Esophagus squamous epithelium (tissue), 5 donors: ENCODE measurements around the gene FGF1. TPM values are rescaled to one million over a fixed set of nuclear protein-coding genes. Genes with fewer than 3 reads are reported as not detected.

Experiments used
- DNase-seq: peaks from one replicate; lab custom pipeline; 2025; lab: John Stamatoyannopoulos, UW
- H3K27ac ChIP-seq, 4 donors: fragments of 200-600 bp; sonication (generic); one replicate each; pipeline ENCODE4 v1.5.1; 2016 to 2019; ENCODE audit warnings: mild to moderate bottlenecking in 1 of 4
- H3K27me3 ChIP-seq, 4 donors: fragments of 200-600 bp; sonication (generic); 1 replicate in 3 of 4; 2 replicates in 1 of 4; pipeline versions ENCODE4 v1.5.1 to v1.6.0; 2017 to 2021; ENCODE audit warnings: antibody characterized with exemption in 1 of 4
- H3K36me3 ChIP-seq, 3 donors: fragments of 200-600 bp; sonication (generic); one replicate each; pipeline ENCODE4 v1.5.1; 2016 to 2019
- H3K4me1 ChIP-seq, 3 donors: fragments of 200-600 bp; sonication (generic); one replicate each; pipeline ENCODE4 v1.5.1; 2017 to 2019
- H3K4me3 ChIP-seq, 4 donors: fragments of 200-600 bp; sonication (generic); 1 replicate in 3 of 4; 2 replicates in 1 of 4; pipeline ENCODE4 v1.5.1; 2016 to 2019; ENCODE audit warnings: mild to moderate bottlenecking in 2 of 4, moderate library complexity in 1 of 4
- H3K9me3 ChIP-seq, 3 donors: fragments of 200-600 bp; sonication (generic); one replicate each; pipeline ENCODE4 v1.5.1; 2016 to 2019
- POLR2A ChIP-seq, 4 donors: fragments of 450-650 bp; IDR thresholded peaks; one replicate each; pipeline ENCODE4 v1.6.1; 2017; ENCODE audit warnings: antibody characterized with exemption in 4 of 4, mild to moderate bottlenecking in 4 of 4, moderate library complexity in 3 of 4
- WGBS, 2 donors: methylation state at CpG; one replicate each; pipeline ENCODE4 v1.1.5; 2018; 5-methylcytosine and 5-hydroxymethylcytosine counted together
- intact Hi-C: fragments of 100-400 bp; cut with DNase I; formaldehyde crosslinking; loops from one replicate; pipeline ENCODE4 v1.15.0; 2022
- total RNA-seq, 4 donors: library from RNA; depleted of rRNA; stranded (reverse); fragments of >200 nt; gene quantifications; one replicate each; pipeline ENCODE4 v1.1.0, GENCODE V29; 2016
- TF ChIP-seq, protein P1 (sequence below), 6 experiments: fragments of 450-650 bp in 4 of 6; fragments of 200-600 bp in 2 of 6; sonication (generic) in 2 of 6; IDR thresholded peaks; one replicate each; pipeline ENCODE4 v1.5.1; 2016 to 2019; ENCODE audit warnings: antibody characterized with exemption in 6 of 6, mild to moderate bottlenecking in 4 of 6, moderate library complexity in 4 of 6
- donor health status: DM: yes; HTN: yes; CAD: no.

FGF1 gene
- total RNA-seq, 4 donors from 2014 or later, result 0.38 to 2.4 (median 1.6) TPM; not detected in 1

DNA sequence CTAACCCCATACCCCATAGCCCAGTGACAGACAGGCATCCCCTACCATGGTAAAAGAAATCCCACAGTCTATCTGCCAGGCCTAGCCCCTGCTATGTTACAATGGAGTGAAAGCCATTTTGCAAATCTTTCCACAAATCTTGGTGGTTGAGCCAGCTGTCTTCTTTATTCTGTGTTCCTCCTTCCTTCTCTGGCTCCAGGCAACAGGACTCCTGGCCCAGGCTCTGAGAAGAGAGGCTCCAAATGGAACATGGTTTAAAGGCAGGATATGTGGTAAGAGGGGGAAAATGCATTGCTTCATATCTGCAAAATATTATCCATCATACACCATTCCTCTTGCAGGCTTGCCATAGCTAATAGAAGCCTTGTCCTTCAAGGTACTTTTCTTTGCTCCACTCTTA, 25.2 kb downstream of the FGF1 start:
- H3K36me3 ChIP-seq, result no peaks in the 10 kb centered on the region
- no peaks in the 10 kb centered on the region for H3K27me3 ChIP-seq
- DNase-seq, result no peak
- intact Hi-C loops, result no loop called here
- TF ChIP-seq, protein P1, sequence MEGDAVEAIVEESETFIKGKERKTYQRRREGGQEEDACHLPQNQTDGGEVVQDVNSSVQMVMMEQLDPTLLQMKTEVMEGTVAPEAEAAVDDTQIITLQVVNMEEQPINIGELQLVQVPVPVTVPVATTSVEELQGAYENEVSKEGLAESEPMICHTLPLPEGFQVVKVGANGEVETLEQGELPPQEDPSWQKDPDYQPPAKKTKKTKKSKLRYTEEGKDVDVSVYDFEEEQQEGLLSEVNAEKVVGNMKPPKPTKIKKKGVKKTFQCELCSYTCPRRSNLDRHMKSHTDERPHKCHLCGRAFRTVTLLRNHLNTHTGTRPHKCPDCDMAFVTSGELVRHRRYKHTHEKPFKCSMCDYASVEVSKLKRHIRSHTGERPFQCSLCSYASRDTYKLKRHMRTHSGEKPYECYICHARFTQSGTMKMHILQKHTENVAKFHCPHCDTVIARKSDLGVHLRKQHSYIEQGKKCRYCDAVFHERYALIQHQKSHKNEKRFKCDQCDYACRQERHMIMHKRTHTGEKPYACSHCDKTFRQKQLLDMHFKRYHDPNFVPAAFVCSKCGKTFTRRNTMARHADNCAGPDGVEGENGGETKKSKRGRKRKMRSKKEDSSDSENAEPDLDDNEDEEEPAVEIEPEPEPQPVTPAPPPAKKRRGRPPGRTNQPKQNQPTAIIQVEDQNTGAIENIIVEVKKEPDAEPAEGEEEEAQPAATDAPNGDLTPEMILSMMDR (IDR thresholded peaks at IDR 0.05), result no peak
- no peak for TF ChIP-seq POLR2A (IDR thresholded peaks at IDR 0.05)
- H3K4me3 ChIP-seq, result no peak overlapping the region
- H3K27ac ChIP-seq, result peak overlapping the region in 1 of 4 donors; percentile 39
- H3K9me3 ChIP-seq, result no peaks in the 10 kb centered on the region
- H3K4me1 ChIP-seq, result peaks cover 0 to 6% (median 0%) of the 10 kb centered on the region in 3 donors

- TF ChIP-seq, protein P1 (IDR thresholded peaks at IDR 0.05), result no peak
- TF ChIP-seq POLR2A (IDR thresholded peaks at IDR 0.05), result no peak
- H3K27ac ChIP-seq, result peak overlapping the region in 1 of 4 donors; percentile 39
- H3K36me3 ChIP-seq, result no peaks in the 10 kb centered on the region
- H3K9me3 ChIP-seq, result no peaks in the 10 kb centered on the region
- peaks cover 0 to 11% (median 0%) of the 10 kb centered on the region in 3 donors for H3K4me1 ChIP-seq
- WGBS, 2 donors, result 80 to 84% methylated on average over 8 to 10 of the region's 10 CpGs
- no peak overlapping the region for H3K4me3 ChIP-seq
- no peak for DNase-seq
- intact Hi-C loops, result no loop called here
- no peaks in the 10 kb centered on the region for H3K27me3 ChIP-seq
These were observed 25.7 kb downstream of the FGF1 start for GRCh38 chr5:142660196-142660595.

DNA sequence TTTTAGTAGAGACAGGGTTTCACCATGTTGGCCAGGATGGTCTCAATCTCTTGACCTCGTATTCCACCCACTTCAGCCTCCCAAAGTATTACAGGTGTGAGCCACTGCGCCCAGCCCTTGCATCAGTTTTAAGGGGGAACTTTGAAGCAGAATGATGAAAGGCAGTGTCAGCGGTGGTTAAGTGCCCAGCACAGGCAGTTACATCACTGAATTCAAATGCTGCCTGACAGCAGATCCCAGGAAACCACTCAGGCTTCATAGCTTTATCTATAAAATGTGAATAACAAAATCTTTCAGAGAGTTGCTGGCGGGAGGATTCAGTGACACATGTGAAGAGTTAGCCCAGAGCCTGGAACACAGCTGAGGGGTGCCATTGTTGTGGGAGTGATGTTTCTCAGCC, 26.5 kb downstream of the FGF1 start:
- WGBS, 2 donors, result 83 to 84% methylated on average over 2 to 4 of the region's 4 CpGs
- TF ChIP-seq POLR2A (IDR thresholded peaks at IDR 0.05), result no peak
- no peaks in the 10 kb centered on the region for H3K36me3 ChIP-seq
- no peaks in the 10 kb centered on the region for H3K9me3 ChIP-seq
- intact Hi-C loops, result no loop called here
- no peaks in the 10 kb centered on the region for H3K27me3 ChIP-seq
- no peak for DNase-seq
- peak overlapping the region in 1 of 4 donors; percentile 39 for H3K27ac ChIP-seq
- no peak overlapping the region for H3K4me3 ChIP-seq
- H3K4me1 ChIP-seq, result peaks cover 0 to 17% (median 0%) of the 10 kb centered on the region in 3 donors

DNA sequence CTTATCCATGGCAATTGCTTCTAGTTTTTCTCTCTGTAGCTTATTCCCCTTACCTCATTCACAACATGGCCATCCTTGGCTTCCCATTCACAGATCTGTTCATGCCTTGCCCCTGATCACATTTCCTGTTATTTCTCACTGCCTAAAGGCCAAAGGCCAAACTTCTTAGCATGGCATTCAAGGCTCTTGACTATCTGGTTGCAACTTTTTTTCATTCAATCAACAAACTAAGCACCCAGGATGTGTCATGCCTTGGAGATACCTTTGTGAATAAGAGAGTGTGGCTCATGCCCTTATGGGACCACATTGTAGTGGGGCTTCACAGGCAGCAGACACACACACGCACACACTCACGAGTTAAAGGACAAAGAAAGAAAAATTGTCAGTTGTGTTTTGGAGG, 27.6 kb downstream of the FGF1 start:
- WGBS, 2 donors, result 88 to 100% methylated on average over 2 of the region's 2 CpGs
- Histone ChIP-seq H3K36me3 (no peaks in the 10 kb centered on the region), H3K27ac (no peak overlapping the region), H3K9me3 (no peaks in the 10 kb centered on the region), H3K4me1 (peaks cover 0 to 17% (median 0%) of the 10 kb centered on the region in 3 donors), H3K27me3 (no peaks in the 10 kb centered on the region), H3K4me3 (no peak overlapping the region)
- DNase-seq, result no peak
- intact Hi-C loops, result no loop called here
- TF ChIP-seq POLR2A (IDR thresholded peaks at IDR 0.05), result no peak
- TF ChIP-seq, protein P1 (IDR thresholded peaks at IDR 0.05), result no peak

- no peak for DNase-seq
- H3K9me3 ChIP-seq, result no peaks in the 10 kb centered on the region
- H3K36me3 ChIP-seq, result no peaks in the 10 kb centered on the region
- H3K4me1 ChIP-seq, result peaks cover 0 to 17% (median 0%) of the 10 kb centered on the region in 3 donors
- H3K27ac ChIP-seq, result no peak overlapping the region
- no peaks in the 10 kb centered on the region for H3K27me3 ChIP-seq
- TF ChIP-seq, protein P1 (IDR thresholded peaks at IDR 0.05), result no peak
- TF ChIP-seq POLR2A (IDR thresholded peaks at IDR 0.05), result no peak
- intact Hi-C loops, result no loop called here
- no peak overlapping the region for H3K4me3 ChIP-seq
- WGBS, 2 donors, result 92% methylated on average over 8 of the region's 8 CpGs
These were observed 28.4 kb downstream of the FGF1 start for GRCh38 chr5:142657446-142657845.
